ENCODE results near the gene HLCS.

Gene HLCS

DNA sequence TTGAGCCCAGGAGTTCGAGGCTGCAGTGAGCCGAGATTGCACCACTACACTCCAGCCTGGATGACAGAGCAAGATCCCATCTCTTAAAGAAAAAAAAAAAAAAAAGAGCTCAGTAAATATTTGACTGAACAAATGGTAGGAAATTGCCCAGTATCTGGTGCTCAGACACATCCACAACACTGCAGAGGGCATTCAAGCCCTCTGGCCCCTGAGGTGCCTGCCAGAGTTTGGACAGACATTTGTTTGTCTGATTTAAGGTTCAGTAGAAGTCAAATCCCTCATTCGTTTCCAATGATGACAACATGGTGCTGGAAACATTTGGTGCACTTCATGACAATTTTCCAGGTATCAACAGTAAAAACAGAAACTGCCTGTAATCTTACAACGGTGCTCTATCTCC lies 86.6 kb downstream of the HLCS start:
- DNase-seq = no peak

DNA sequence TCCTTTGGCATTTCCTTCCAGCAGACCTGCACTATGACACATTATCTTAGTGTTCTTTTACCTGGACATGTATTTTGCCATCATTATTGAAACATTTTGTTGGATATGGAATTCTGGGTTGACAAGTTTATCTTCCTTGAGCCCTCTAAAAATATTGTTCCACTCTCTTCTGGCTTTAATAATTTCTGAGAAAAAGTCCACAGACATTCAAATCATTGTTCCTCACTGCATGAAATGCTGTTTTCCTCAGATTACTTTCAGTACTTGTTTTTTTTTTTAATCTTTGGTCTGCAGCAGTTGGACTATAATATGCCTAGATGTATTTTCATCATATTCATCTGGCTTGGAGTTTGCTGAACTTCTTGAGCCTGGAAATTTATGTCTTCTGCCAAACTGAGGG lies 88.7 kb downstream of the HLCS start:
- DNase-seq = no peak

DNA sequence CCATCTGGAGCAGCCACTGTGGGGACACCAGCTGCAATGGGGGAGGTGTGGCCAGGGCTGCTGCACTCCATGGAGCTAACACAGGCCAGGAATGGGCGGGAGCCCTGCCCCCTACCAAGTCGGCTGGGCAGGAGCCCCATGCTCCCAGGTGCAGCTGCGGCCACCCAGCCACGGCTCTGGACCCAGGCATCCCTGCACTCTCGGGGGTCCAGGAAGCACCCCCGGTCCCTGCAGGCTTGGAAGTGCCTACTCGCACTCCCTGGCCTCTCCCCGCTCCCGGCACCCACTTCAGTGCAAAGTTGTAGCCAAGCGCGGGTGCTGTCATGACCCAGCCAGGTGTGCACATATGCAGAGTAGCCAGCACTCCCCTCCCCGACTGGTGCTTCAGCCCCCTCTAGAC lies 91.8 kb downstream of the HLCS start:
- no peak for DNase-seq

DNA sequence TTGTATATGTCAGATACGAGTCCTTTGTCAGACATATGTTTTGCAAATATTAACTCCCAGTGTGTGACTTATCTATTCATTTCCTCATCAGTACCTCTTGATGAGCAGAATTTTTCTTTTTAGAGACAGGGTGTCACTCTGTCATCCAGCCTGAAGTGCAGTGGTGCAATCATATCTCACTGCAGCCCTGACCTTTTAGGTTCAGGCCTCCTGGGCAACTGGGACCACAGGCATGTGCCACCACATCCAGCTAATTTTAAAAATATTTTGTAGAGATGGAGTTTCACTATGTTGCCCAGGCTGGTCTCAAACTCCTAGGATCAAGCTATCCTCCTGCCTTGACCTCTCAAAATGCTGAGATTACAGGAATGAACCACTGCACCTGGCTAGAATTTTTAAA lies 93.0 kb downstream of the HLCS start:
- DNase-seq = no peak

DNA sequence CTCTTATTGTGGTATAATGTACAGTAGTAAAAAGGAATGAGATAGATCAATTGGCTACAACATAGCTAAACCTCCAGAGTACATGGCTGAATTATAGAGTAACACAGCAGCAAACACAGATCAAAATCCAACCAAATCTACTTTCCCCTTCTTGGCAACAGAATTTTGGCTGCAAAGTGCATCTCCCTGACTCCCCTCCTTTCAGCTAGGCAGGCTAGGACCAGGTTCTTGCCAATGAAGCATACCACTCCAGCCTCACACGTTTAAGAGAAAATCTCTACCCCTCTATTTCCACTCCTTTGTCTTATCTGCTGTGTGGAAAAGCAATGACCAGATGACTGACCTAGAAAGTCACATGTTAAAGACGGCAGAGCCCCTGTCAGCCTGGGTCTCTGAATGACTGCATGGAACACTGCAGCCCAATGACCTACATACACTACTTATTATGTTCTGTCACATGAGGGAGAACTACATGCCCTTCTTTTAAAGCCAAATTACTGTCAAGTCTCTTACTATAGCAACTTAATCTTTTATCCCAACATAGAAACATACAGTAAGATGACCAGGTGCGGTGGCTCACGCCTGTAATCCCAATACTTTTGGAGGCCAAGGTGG lies 99.1 kb downstream of the HLCS start:
- DNase-seq = no peak

DNA sequence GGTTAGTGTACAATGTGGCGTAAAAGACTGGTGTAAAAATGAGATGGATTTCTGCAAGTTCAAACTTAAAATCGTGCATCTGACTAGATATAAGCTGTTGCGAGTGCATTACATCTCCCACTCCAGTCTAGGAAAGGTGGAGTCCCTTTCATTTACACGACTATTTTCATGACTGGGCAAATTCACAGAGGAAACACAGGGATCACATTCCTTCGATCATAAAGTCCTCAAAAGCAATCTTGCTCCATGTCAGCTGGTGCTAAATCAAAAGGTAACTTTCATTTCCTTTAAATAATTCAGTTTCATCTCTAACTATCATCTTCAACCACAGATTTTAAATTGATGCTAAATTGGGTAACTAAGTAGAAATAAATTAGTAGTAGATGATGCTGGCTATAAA lies 100.0 kb downstream of the HLCS start:
- no peak for DNase-seq

DNA sequence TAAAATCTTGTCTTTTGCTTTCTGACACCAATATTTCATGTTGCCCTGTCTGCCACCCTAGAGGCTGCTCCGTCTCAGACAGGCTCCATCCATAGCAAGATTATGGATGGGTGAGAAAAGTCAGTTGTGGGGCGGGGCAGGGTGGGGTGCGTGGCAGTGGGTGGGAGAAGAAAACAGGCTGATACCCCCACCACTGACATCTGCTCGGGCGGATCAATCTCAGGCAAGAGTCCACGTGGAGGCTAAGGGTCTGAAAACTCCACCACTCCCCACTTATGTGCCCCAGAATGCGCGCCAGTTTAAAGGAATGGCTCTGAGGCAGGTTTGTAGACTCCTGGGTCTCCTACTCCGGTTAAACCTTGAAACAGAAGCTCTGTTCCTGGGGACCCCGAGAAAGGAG lies 101.5 kb downstream of the HLCS start:
- DNase-seq = no peak

DNA sequence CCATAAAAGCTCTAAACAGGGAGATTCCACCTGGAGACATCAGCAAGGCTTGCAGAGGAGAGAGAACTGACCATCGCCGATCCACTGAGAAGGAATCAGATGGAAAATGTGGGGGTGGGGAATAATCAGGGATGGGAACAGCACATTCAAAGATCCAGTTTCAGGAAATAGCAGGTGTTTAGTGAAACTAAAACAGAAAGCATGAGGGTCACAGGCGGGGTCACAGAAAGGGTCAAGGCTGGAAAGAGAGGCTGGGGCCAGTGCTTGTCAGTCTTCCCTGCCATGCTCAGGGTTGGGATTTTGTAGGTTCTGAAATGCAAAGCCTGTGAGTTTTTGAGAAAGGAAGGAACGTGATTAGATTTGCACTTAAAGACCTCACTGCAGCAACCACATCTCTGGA lies 103.2 kb downstream of the HLCS start:
- DNase-seq = no peak

DNA sequence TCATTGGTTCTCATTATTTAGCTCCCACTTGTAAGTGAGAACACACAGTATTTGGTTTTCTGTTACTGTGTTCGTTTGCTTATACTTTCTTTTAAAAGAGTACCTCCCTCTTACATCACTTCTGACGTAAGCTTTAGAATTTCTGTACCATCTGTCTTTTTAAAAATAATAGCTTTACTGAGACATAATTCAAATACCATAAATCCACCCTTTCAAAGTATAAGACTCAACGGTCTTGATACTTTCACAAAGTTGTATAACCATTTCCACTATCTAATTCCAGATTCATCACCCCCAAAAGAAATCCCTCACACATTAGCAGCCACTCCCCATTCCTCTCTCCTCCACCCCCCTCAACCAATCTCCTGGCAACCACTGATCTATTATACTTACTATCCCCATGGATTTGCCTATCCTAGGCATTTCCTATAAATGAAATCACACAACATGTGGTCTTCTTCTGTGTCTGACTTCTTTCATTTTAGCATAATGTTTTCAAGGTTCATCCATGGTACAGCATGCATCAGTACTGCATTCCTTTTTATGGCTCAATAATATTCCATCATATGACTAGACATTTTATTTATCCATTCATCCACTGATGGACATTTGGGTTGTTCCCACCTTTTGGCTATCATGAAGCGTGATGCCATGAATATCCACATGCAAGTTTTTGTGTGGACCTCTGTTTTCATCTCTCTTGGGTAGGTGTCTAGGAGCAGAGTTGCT lies 104.7 kb downstream of the HLCS start:
- no peak for DNase-seq

DNA sequence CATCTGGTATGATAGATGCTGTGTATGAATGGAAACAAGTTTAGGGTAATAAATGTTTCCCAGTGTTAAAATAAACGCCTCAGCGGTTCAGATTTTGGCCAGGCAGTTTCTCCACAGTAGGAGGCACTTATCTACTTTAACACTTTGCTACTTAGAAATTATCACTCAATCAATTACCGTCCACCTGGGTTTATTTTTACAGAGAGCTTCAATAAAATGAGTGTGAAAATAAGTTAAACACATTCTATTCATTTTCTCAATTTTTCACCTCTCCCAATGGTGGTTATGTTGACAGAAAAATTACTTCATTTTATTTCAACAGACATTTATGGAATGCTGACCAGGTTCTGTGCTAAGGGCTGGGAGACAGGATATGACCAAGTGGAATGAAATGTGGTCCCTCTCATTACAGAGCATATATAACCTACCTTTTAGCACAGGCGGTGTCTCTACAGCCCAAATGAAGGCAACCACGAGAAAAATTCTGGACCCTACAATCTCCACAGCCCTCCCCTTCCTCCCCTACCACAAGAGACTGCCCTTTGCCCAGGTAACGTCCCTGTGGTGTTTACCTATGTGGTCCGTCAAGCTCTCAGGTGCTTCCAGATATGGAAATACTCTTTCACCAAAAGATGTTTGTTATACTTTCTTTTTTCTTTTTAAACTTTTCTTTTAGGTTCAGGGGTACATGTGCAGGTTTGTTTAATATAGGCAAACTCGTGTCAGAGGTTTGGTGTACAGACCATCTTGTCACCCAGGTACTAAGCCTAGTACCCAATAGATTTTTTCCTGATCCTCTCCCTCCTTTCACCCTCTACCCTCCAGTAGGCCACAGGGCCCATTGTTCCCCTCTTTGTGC lies 105.5 kb downstream of the HLCS start:
- DNase-seq = peak; percentile 9

DNA sequence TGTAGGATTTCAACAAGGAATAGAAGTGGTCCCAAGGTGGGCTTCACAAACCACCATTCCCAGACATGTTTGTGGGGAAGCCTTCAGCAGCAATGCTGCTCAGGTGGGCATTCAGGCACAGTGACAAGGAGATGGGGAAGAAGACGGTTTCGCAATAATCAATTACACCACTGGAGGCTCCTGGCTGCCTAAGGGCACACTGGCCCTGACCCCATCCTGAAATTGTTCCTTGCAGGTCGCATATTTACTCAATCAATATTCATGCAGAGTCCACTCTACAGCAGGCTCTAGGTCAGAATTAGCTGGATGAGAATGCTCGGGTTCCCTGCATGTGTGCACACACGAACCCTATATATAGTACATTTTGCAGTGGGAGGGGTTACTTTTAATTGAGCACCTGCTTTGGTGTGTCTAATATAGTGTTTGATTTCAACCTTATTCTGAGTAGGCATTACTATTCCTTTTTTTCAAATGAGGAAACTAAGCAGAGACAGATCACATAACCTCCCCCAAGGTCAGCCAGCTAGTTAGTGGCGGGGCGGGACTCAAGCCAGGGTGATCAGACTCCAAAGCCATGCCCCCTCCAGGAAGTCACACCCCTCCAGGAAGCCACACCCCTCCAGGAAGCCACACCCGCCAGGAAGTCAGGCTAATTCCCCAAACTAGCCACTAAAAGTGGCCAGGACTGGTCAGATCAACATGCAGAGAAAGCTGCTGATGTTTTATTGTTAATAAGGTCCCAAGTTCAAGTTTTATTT lies 106.5 kb downstream of the HLCS start:
- peak; percentile 43 for DNase-seq

DNA sequence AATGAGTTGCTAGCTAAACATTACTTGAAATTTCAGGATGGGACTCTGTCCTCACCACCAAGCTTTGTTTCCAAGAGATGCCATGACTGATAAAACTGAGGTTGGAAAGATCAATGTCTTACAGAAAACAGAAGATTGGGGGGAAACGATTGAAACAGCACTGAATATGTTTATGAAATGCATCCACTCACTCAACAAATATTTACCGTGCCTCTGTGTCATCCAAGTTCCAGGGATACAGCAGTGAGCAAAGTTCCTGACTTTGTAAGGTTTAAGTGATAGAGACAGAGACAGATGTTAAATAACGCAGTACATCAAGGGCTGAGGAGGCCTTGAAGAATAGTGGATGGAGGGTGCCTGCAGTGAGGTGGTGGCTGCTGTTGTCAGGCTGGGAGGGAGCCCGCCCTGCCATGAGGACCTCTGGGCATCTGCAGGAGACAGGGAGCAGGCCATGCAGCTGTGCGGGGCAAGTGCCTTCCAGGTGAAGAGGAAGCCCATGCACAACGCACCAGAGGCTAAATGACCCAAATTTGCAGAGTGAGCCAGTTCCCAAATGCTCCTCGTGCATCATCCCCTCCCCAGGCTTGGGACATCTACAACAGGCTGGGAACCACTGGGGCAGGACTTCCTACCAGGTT lies 108.0 kb downstream of the HLCS start:
- no peak for DNase-seq

DNA sequence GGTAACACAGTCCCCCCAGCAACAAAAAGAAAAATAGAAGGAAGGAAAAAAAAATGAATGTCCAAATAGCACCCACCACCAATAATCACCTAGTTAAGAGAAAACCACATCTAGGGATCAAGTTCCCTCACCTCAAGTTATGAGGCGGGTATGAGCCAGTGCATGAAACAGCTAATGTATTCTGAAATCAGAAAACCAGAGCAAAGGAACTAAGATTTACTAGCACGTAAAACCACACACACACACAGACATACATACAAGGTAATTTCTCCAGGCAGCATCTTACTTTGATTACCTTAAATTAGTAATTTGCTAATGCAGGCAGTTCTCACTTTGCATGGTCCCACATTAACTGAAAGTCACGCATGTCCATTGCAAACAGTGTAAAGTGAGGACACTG lies 109.8 kb downstream of the HLCS start:
- no peak for DNase-seq

DNA sequence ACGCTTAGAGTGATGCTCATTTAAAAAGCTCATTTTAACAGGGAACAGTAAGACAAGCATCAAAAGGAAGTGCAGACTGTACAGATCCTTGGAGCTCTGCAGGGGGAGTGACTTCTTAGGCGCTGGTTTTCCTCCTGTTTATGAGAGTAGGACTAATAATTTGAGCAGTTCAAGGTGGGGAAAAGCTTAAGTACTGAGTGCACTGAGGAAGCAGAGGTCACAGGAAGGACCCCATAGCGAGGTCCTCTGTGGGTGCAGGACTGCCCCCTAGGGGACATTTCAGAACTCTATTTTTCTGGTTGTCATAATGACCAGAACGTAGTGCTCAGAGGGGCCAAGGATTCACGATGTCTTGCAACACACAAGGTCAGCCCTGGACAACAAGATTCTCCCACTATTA lies 112.1 kb downstream of the HLCS start:
- DNase-seq = peak; percentile 18

DNA sequence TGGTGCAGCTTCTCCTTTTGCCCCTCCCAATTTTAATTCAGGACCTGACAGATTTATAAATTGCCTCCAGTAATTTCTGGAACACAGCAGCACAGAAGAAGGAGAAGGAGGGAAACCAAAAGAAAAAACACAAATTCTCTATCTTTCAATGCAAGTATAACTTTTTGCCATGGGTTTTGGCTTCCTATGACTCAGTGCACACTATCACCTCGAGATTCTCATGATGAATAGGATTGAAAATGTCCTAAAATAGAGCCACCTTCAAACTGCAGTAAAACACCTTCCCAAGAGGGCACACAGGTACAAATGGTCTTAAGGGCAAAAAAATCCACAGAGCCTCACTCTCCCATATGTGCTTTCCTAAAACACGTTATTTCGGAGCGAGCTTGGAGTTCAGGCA lies 113.6 kb downstream of the HLCS start:
- no peak for DNase-seq

DNA sequence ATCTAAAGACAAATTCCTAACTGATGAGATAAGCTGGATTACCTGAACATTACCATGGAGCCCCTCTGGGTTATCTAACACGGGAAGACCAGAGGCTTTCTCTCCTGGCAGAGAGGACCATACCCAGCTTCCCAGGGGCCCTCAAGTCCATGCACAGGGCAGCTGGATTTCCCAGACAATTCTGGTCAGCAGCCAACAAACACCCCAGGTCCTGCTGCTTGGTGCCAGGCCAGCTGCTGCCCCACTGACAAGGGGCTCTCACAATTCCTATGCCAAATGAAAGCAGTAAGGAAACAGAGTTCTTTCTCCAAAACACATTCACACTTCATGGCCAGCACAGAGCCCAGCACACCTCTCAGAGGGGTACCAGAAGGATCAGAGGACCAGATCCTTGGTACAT lies 114.2 kb downstream of the HLCS start:
- no peak for DNase-seq

DNA sequence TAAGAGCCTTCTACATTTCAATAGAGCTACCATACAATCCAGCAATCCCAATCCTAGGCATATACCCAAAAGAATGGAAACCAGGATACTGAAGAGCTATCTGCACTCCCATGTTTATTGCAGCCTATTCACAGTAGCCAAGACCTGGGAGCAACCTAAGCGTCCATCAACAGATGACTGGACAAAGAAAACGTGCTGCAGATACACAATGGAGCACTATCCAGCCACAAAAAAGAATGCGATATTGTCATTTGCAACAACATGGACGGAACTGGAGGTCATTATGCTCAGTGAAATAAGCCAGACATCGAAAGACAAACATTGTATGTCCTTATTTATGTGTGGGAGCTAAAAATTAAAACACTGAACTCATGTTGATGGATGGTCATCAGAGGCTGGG lies 115.3 kb downstream of the HLCS start:
- no peak for DNase-seq

DNA sequence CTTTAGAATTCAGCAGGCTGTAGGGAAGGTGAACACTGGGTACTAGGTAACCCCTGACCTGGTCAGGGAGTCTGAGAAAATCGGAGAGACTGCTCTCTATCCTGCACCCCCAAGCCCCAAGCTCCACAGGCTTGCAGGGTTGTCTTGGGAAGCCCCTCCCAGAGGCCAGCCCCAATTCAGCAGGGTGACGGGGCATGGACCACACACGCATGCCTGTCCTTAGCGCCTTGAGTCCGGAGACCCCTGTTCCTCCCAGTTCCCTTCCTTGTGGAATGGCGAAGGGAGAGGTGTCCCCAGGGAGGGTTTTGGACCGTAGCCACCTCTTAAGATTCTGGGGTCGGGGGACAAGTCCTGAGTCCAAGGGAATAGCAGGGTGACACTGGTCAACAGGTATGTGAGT lies 116.1 kb downstream of the HLCS start:
- DNase-seq = no peak

DNA sequence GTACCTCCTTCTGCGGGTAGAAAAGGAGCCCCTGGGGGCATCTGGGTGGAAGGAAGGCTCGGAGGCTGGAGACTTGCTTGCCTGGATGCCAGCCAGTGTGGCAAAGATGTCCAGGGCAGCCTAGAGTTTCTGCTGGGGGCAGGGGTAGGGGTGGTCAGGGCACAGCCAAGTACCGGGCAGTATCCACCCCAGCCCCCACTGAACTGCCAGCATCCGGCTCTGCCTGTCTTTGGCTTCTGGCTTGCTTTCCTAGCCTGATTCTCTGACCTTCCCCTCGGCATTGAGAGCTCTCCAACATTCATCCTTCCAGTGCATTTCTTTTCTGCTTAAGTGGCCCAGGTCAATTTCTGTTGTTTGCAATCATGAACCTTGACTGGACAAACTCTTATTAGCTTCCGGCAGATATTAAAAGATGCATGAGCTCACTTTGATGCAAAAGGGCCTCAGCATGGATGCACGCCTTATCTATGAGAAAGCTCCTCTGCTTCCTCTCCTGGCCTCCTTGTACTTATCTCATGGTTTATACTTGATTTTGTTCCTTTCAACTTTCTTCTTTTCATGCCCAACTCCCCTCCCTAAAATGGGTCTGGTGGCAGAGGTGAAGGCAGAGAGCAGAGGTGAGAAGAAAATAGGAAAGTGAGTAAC lies 116.9 kb downstream of the HLCS start:
- peak; percentile 5 for DNase-seq

DNA sequence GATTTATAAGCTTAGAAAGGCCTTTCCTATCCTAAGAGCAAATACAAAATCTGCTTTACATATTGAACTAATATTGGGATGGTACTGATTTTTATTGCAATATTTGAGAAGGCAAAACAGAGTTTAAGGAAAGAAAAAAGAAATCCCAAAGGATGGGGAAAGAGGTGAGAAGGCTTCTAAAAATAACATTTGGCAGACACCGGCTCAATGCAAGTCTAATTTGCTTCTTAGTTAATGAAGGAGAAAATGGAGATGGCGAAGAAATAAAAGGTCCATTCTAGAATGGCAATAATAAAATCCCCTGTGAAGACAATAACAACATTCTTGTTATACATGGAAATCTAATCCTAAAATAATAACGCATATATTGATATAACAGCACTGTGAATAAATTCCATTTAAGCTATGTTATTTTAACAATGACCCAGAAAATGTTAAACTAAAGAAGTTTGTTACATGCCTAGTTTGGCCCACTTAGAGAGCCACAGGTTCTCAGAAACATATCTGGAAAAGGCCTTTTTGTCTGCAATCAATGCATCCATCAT lies 117.7 kb downstream of the HLCS start:
- DNase-seq = no peak

DNA sequence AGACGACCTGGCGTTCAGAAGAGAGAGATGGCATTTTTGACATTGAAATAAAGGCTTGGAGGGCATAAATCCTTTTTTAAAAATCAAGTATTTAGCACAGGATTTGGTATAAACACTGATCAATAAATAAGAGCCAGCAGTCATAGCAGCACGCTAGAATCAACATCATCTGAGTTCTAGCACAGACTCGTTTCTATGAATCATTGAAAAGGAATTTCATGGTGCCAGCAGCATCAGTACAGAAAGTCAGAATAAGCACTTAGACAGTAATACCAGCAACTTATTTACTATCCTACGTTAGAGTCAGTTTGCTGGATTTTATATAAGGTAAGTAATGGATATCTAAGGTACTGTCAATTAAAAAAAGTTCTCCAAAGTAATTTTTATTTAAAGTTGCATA lies 119.3 kb downstream of the HLCS start:
- DNase-seq = no peak

DNA sequence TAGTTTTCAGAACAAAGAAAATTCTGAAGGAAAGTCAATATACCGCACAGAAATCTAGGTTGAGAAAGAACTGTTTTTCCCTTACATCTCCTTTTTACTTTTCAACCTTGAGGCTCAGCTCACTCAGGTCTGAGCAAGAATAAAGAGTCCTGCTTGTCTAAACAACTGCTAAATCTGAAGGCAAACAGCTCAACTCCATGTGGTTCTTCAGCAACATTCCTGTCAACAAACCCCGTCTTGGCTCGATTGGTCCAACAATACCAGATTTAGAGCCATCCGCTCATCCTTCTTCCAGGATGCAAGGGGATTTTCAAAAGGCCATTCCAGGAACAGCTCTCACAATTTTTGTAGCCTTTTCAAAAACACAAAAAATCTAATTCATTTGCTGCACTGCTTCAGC lies 119.8 kb downstream of the HLCS start:
- no peak for DNase-seq

Measured in NCI-H146 (cell line).